CD4-positive, alpha-beta T cell (primary cell): Measurements from ENCODE around the gene EML4. TPM values are rescaled to one million over a fixed set of nuclear protein-coding genes. Genes with fewer than 3 reads are reported as not detected.
A peak's percentile ranks its signal among the peaks of the same experiment; 100 is the strongest.

ENCODE experiments used
- ATAC-seq: fragments of 200-7000 bp; cut with Tn5 transposase; one replicate; pipeline ENCODE4 v1.10.0; 2022; ENCODE audit warnings: mild to moderate bottlenecking; ENCODE audit not compliant: poor library complexity
- CTCF ChIA-PET: fragments of 350-600 bp; sonication (Branson Sonifier 250); formaldehyde crosslinking; loops from one replicate; lab custom pipeline; 2021; ENCODE audit warnings: antibody characterized with exemption, inconsistent platforms; lab: Charles Lee
- POLR2A ChIA-PET: fragments of 350-600 bp; sonication (Branson Sonifier 250); formaldehyde crosslinking; loops from one replicate; lab custom pipeline; 2021; ENCODE audit warnings: antibody characterized with exemption, inconsistent platforms; lab: Charles Lee
- DNase-seq, 14 experiments: peaks; one replicate each; pipeline ENCODE4 v3.0.0-alpha.2; 2013 to 2020; ENCODE audit warnings: mixed read lengths in 2 of 14
- H3K27ac ChIP-seq, 2 donors: one replicate each; pipeline versions ENCODE4 v1.5.1 to v1.7.0; 2013; ENCODE audit warnings: low read length in 2 of 2, low read depth in 1 of 2, mild to moderate bottlenecking in 1 of 2
- H3K27me3 ChIP-seq, 2 experiments: 1 replicate in 1 of 2; 2 replicates in 1 of 2; pipeline versions ENCODE4 v1.6.1 to v1.7.0; 2013; ENCODE audit warnings: low read length in 2 of 2, control low read depth in 1 of 2, mild to moderate bottlenecking in 1 of 2, moderate library complexity in 1 of 2; ENCODE audit not compliant: insufficient read depth in 2 of 2, control insufficient read depth in 1 of 2
- H3K36me3 ChIP-seq: one replicate; pipeline ENCODE4 v1.6.1; 2013; ENCODE audit warnings: low read length, control low read depth; ENCODE audit not compliant: insufficient read depth
- H3K4me1 ChIP-seq: one replicate; pipeline ENCODE4 v1.6.1; 2013; ENCODE audit warnings: low read length, control low read depth; ENCODE audit not compliant: insufficient read depth
- H3K4me3 ChIP-seq: one replicate; pipeline ENCODE4 v1.5.1; 2013; ENCODE audit warnings: mild to moderate bottlenecking, low read length, moderate library complexity
- H3K9me3 ChIP-seq, 2 experiments: 1 replicate in 1 of 2; 2 replicates in 1 of 2; pipeline versions ENCODE4 v1.6.1 to v1.7.0; 2013; ENCODE audit warnings: low read length in 2 of 2, mild to moderate bottlenecking in 2 of 2, control low read depth in 1 of 2, moderate library complexity in 1 of 2; ENCODE audit not compliant: control insufficient read depth in 1 of 2, insufficient read depth in 1 of 2
- H3K27ac Mint-ChIP-seq: one replicate; pipeline ENCODE4 v1.8.0; 2020; ENCODE audit warnings: mixed read lengths
- H3K27me3 Mint-ChIP-seq: one replicate; pipeline ENCODE4 v1.8.0; 2021; ENCODE audit warnings: mixed read lengths
- H3K36me3 Mint-ChIP-seq: one replicate; pipeline ENCODE4 v1.8.0; 2021; ENCODE audit warnings: low read depth, mixed read lengths
- H3K4me1 Mint-ChIP-seq: one replicate; pipeline ENCODE4 v1.8.0; 2021; ENCODE audit warnings: low read depth, mixed read lengths
- H3K4me3 Mint-ChIP-seq: one replicate; pipeline ENCODE4 v1.8.0; 2020; ENCODE audit warnings: mild to moderate bottlenecking, mixed read lengths
- H3K9me3 Mint-ChIP-seq: one replicate; pipeline ENCODE4 v1.8.0; 2020; ENCODE audit warnings: mixed read lengths
- CTCF ChIP-seq: fragments of 200-600 bp; IDR thresholded peaks from one replicate; pipeline ENCODE4 v1.8.0; 2022; ENCODE audit warnings: antibody characterized with exemption, mild to moderate bottlenecking
- intact Hi-C, 2 experiments: fragments of 100-400 bp; cut with DNase I in 1 of 2; cut with micrococcal nuclease in 1 of 2; formaldehyde crosslinking; loops; one replicate each; pipeline versions ENCODE4 v1.15.1 to v1.9.0; 2023 to 2025; cut with DNase I, micrococcal nuclease
- total RNA-seq, 174 experiments: library from RNA in 2 of 174; stranded (reverse) in 2 of 174; gene quantifications; one replicate each; pipeline ENCODE4 v1.2.3 and lab custom pipeline; 2021 to 2026

Gene EML4
- total RNA-seq, 2 experiments from 2014 or later = 219 to 228 TPM

GRCh38 chr2:42228101-42228500 lies 58.9 kb downstream of the EML4 start:
- peaks cover 25% of the 10 kb centered on the region for H3K36me3 Mint-ChIP-seq

DNA sequence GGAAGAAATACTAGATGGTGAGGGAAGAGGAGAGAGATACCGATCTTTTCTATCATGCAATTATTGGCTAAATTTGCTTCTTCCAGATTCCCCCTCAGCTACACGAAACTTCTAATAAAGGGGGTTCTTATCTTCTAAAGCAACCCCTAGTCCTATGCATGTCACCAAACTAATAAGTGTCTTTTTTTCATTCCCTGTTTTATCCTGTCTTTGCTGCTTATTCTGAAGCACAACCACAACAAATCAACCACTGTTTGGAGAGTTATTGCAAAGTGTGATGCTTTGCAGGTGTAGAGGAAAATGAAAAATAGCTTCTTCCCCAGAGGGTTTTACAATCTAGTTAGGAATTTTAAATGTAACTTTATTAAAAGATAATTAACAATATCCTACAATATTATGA lies 60.8 kb downstream of the EML4 start:
- Mint-ChIP-seq H3K27ac (peak overlapping the region; percentile 24), H3K4me3 (no peak overlapping the region), H3K4me1 (peaks cover 86% of the 10 kb centered on the region), H3K9me3 (no peaks in the 10 kb centered on the region), H3K36me3 (peaks cover 13% of the 10 kb centered on the region), H3K27me3 (no peaks in the 10 kb centered on the region)
- Histone ChIP-seq H3K27me3 (no peaks in the 10 kb centered on the region), H3K36me3 (peaks cover 5% of the 10 kb centered on the region), H3K4me3 (no peak overlapping the region), H3K9me3 (no peaks in the 10 kb centered on the region), H3K4me1 (peaks cover 36% of the 10 kb centered on the region), H3K27ac (no peak overlapping the region)
- no peak for TF ChIP-seq CTCF
- ChIA-PET POLR2A (no interaction called here), CTCF (interaction anchor here (1.1 to 1.5 kb wide), 3 partner anchors 9 to 77 kb away, joined by 3 to 5 read pairs (median 3); no protein-coding TSS in a partner anchor)
- DNase-seq = no peak
- intact Hi-C loops = loop anchor here in 1 of 2 experiments (10.0 kb wide), 1 partner anchor 55 kb away; no protein-coding TSS in a partner anchor
- no peak for ATAC-seq

More at GRCh38 chr2:42228101-42228500, 58.9 kb downstream of the EML4 start:
- no peak overlapping the region for H3K4me3 ChIP-seq
- peaks cover 32% of the 10 kb centered on the region for H3K4me1 ChIP-seq
- CTCF ChIA-PET = interaction anchor here (1.5 kb wide), 1 partner anchor 19 kb away, joined by 3 read pairs; no protein-coding TSS in a partner anchor
- no peak overlapping the region for H3K27ac ChIP-seq
- intact Hi-C loops = loop anchor here in 1 of 2 experiments (10.0 kb wide), 1 partner anchor 53 kb away; no protein-coding TSS in a partner anchor
- no peaks in the 10 kb centered on the region for H3K9me3 ChIP-seq
- no peaks in the 10 kb centered on the region for H3K36me3 ChIP-seq
- Mint-ChIP-seq H3K4me1 (peaks cover 92% of the 10 kb centered on the region), H3K4me3 (no peak overlapping the region), H3K9me3 (no peaks in the 10 kb centered on the region), H3K27ac (no peak overlapping the region), H3K27me3 (no peaks in the 10 kb centered on the region)
- no peak for DNase-seq
- no peak for ATAC-seq
- no peak for TF ChIP-seq CTCF
- POLR2A ChIA-PET = interaction anchor here (1.5 kb wide), 1 partner anchor 12 kb away, joined by 4 read pairs; no protein-coding TSS in a partner anchor
- H3K27me3 ChIP-seq = no peaks in the 10 kb centered on the region

GRCh38 chr2:42230891-42231290 lies 61.7 kb downstream of the EML4 start:
- intact Hi-C loops = no loop called here
- H3K27ac Mint-ChIP-seq = no peak overlapping the region
- POLR2A ChIA-PET = interaction anchor here (0.6 kb wide), 1 partner anchor 70 kb away, joined by 4 read pairs; no protein-coding TSS in a partner anchor

More at GRCh38 chr2:42230891-42231290, 61.7 kb downstream of the EML4 start:
- Mint-ChIP-seq H3K4me3 (no peak overlapping the region), H3K27me3 (no peaks in the 10 kb centered on the region), H3K9me3 (no peaks in the 10 kb centered on the region), H3K36me3 (peaks cover 13% of the 10 kb centered on the region), H3K4me1 (peaks cover 85% of the 10 kb centered on the region)
- peaks cover 5% of the 10 kb centered on the region for H3K36me3 ChIP-seq
- CTCF ChIA-PET = interaction anchor here (1.5 kb wide), 1 partner anchor 76 kb away, joined by 3 read pairs; no protein-coding TSS in a partner anchor
- TF ChIP-seq CTCF = no peak
- DNase-seq (no peak), ATAC-seq (no peak)
- H3K9me3 ChIP-seq = no peaks in the 10 kb centered on the region
- no peak overlapping the region for H3K27ac ChIP-seq
- H3K4me3 ChIP-seq = no peak overlapping the region
- H3K4me1 ChIP-seq = peaks cover 39% of the 10 kb centered on the region
- H3K27me3 ChIP-seq = no peaks in the 10 kb centered on the region
